CD1c-positive myeloid dendritic cell (primary cell): ENCODE data around the gene AK1.

ENCODE experiments used
- DNase-seq: peaks from one replicate; pipeline ENCODE4 v3.0.0-alpha.2; 2016; ENCODE audit errors: extremely low spot score

Gene AK1

GRCh38 chr9:127818574-127818973, 58.9 kb downstream of the AK1 start:
- no peak for DNase-seq

- no peak for DNase-seq
Measured at GRCh38 chr9:127817881-127818434, 59.5 kb downstream of the AK1 start.

- no peak for DNase-seq
Measured at GRCh38 chr9:127816728-127817127, 60.7 kb downstream of the AK1 start.
